Activated CD4-positive, alpha-beta T cell treated with anti-CD3 and anti-CD28 coated beads, Interleukin-2, amount 10 ng/mL, durations not matched to agents 24 days and 14 days (primary cell): Measurements from ENCODE around the gene ULK4. TPM values are rescaled to one million over a fixed set of nuclear protein-coding genes. Genes with fewer than 3 reads are reported as not detected.

Experiments used
- DNase-seq: peaks from one replicate; pipeline ENCODE4 v3.0.0; 2022
- H3K27ac Mint-ChIP-seq: one replicate; pipeline ENCODE4 v1.8.0; 2022; ENCODE audit warnings: mild to moderate bottlenecking, mixed read lengths
- H3K27me3 Mint-ChIP-seq: one replicate; pipeline ENCODE4 v1.8.0; 2022; ENCODE audit warnings: mixed read lengths
- H3K36me3 Mint-ChIP-seq: one replicate; pipeline ENCODE4 v1.8.0; 2022; ENCODE audit warnings: low read depth, mild to moderate bottlenecking, mixed read lengths
- H3K4me1 Mint-ChIP-seq: one replicate; pipeline ENCODE4 v1.8.0; 2021; ENCODE audit warnings: mixed read lengths
- H3K4me3 Mint-ChIP-seq: one replicate; pipeline ENCODE4 v1.8.0; 2022; ENCODE audit warnings: mild to moderate bottlenecking, moderate library complexity, mixed read lengths
- H3K9me3 Mint-ChIP-seq: one replicate; pipeline ENCODE4 v1.8.0; 2021; ENCODE audit warnings: mixed read lengths
- intact Hi-C: fragments of 100-400 bp; cut with micrococcal nuclease; formaldehyde crosslinking; loops from one replicate; pipeline ENCODE4 v1.15.1; 2023
- total RNA-seq: library from RNA; stranded (reverse); gene quantifications from 2 replicates; pipeline ENCODE4 v1.2.3, GENCODE V29; 2022

ULK4 gene
- total RNA-seq, 1 donor from 2014 or later, result 10.2 TPM

DNA sequence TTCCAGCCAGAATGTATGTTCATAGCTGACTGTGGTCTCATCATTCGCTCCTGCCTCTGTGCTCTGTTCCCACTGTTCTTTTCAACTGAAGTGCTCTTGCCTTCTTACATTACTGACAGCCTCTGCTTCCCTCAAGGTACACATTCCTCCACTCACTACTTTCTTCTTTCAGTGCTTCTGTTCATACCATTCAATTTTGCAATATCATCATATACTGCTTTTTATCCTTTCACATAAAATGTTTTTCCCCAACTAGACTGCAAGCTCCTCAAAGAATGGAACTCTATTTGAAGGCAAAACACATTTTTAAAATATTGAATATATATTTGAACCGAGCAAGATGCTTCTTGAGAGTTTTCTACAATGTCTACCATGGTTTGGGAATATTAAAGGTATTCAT lies 471.5 kb downstream of the ULK4 start:
- Mint-ChIP-seq H3K27me3 (no peaks in the 10 kb centered on the region), H3K36me3 (no peaks in the 10 kb centered on the region), H3K4me1 (no peaks in the 10 kb centered on the region), H3K27ac (no peak overlapping the region), H3K4me3 (no peak overlapping the region), H3K9me3 (peaks cover 8% of the 10 kb centered on the region)
- intact Hi-C loops, result no loop called here
- DNase-seq, result no peak

GRCh38 chr3:41489231-41489630 lies 472.7 kb downstream of the ULK4 start:
- Mint-ChIP-seq H3K36me3 (no peaks in the 10 kb centered on the region), H3K27me3 (no peaks in the 10 kb centered on the region), H3K9me3 (peaks cover 4% of the 10 kb centered on the region), H3K4me3 (no peak overlapping the region), H3K27ac (no peak overlapping the region), H3K4me1 (no peaks in the 10 kb centered on the region)
- DNase-seq, result no peak
- intact Hi-C loops, result no loop called here

- Mint-ChIP-seq H3K36me3 (no peaks in the 10 kb centered on the region), H3K4me1 (no peaks in the 10 kb centered on the region), H3K27ac (no peak overlapping the region), H3K4me3 (no peak overlapping the region), H3K27me3 (no peaks in the 10 kb centered on the region), H3K9me3 (peaks cover 4% of the 10 kb centered on the region)
- intact Hi-C loops, result no loop called here
- DNase-seq, result no peak
These were observed 473.4 kb downstream of the ULK4 start for GRCh38 chr3:41488501-41488900.

GRCh38 chr3:41485484-41485883 lies 476.4 kb downstream of the ULK4 start:
- intact Hi-C loops, result no loop called here
- H3K27ac Mint-ChIP-seq, result no peak overlapping the region
- no peak for DNase-seq
- H3K4me3 Mint-ChIP-seq, result no peak overlapping the region
- H3K36me3 Mint-ChIP-seq, result no peaks in the 10 kb centered on the region
- no peaks in the 10 kb centered on the region for H3K27me3 Mint-ChIP-seq
- no peaks in the 10 kb centered on the region for H3K4me1 Mint-ChIP-seq
- H3K9me3 Mint-ChIP-seq, result no peaks in the 10 kb centered on the region

DNA sequence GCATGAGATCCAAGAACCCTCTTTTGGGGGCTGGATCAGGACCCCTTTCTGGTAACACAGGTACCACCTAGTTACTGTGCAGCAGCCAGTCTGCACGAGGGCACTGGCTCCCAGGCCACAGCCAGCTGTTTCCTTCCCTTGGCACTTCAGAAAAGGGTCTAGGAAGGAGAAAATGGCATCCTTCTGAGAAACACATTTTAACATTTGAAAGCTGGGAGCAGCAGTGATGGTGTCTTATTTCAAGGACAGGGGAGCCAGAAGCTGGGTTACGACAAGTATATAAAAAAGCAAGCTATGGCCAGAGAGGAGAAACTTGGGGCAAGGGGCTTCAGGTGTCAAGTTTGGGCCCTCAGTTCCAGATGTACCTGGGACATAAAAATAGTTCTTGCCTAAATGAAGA lies 479.8 kb downstream of the ULK4 start:
- Mint-ChIP-seq H3K27me3 (no peaks in the 10 kb centered on the region), H3K27ac (no peak overlapping the region), H3K4me1 (no peaks in the 10 kb centered on the region), H3K4me3 (no peak overlapping the region), H3K36me3 (no peaks in the 10 kb centered on the region), H3K9me3 (no peaks in the 10 kb centered on the region)
- intact Hi-C loops, result no loop called here
- DNase-seq, result no peak

GRCh38 chr3:41478278-41478677 lies 483.6 kb downstream of the ULK4 start:
- Mint-ChIP-seq H3K27ac (no peak overlapping the region), H3K4me3 (no peak overlapping the region), H3K4me1 (no peaks in the 10 kb centered on the region), H3K9me3 (peaks cover 7% of the 10 kb centered on the region), H3K36me3 (no peaks in the 10 kb centered on the region), H3K27me3 (no peaks in the 10 kb centered on the region)
- no peak for DNase-seq
- intact Hi-C loops, result no loop called here

DNA sequence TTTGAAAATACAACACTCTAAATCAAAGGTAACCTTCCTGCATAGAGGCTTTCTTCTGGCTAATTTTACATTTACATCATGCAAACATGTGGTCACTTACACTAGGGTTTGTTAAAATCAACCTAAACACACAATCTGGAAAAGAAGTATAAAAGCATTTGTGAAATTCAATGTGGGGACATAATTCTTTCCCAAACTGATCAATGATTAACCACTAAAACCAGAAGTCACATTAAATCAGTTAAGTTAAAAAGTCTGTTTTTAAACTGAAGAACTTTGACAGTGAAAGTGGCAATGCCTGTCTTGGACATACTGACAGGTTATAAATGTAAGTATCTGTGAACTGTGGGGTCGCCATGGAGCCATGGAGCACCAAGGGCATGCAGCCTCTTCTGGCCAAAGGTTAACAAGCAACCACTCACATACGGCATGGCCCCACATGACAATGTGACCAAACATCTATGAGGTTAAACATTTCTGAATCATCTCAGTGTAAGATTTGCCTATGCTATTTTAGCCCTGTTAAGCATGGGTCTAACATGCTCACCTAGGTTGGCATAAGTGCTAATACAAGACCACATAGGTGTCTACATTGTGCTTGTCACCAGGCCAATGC lies 484.4 kb downstream of the ULK4 start:
- H3K27me3 Mint-ChIP-seq, result no peaks in the 10 kb centered on the region
- no peaks in the 10 kb centered on the region for H3K36me3 Mint-ChIP-seq
- intact Hi-C loops, result no loop called here
- DNase-seq, result no peak
- no peaks in the 10 kb centered on the region for H3K4me1 Mint-ChIP-seq
- no peak overlapping the region for H3K4me3 Mint-ChIP-seq
- peaks cover 9% of the 10 kb centered on the region for H3K9me3 Mint-ChIP-seq
- no peak overlapping the region for H3K27ac Mint-ChIP-seq

- Mint-ChIP-seq H3K4me3 (no peak overlapping the region), H3K36me3 (no peaks in the 10 kb centered on the region), H3K27ac (no peak overlapping the region), H3K4me1 (peaks cover 2% of the 10 kb centered on the region), H3K9me3 (peaks cover 18% of the 10 kb centered on the region), H3K27me3 (no peaks in the 10 kb centered on the region)
- intact Hi-C loops, result no loop called here
- DNase-seq, result no peak
These were observed 492.8 kb downstream of the ULK4 start for GRCh38 chr3:41469083-41469482.

DNA sequence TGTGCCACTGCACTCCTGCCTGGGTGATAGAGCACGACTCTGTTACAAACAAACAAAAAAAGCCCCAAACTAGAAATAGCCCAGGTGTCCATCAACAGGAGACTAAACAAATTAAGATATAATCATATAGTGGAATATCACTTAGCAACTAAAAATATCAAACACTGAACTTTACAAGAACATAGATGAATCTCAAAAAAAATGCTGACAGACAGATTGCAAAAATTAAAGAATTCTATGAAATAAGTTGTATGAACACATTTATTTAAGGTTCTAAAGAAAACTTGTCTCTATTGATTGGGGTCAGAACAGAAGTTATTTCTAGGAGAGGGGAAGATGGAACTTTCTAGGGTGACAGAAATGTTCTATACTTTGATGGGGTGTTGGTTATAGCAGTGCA lies 494.4 kb downstream of the ULK4 start:
- no peak for DNase-seq
- Mint-ChIP-seq H3K4me1 (peaks cover 2% of the 10 kb centered on the region), H3K4me3 (no peak overlapping the region), H3K9me3 (peaks cover 13% of the 10 kb centered on the region), H3K27me3 (no peaks in the 10 kb centered on the region), H3K36me3 (no peaks in the 10 kb centered on the region), H3K27ac (no peak overlapping the region)
- intact Hi-C loops, result no loop called here

DNA sequence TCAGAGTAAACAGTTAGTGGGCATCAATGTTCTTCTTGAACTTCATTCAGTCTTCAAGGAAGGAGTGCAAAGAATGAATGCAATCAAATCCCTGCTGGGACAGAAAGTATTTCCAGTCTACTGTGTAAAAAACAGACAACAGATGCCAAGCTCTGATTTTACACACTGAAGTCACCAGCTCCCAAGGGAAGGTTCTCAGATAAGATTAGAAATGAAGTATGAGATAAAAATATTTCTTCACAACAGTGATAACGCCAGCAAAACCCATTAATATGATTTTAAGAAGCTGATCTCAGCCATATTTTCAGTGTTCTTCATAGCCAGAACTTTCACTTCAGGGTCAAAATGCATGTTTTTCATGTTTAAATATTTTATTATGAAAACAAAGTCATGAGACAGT lies 497.0 kb downstream of the ULK4 start:
- no peak overlapping the region for H3K4me3 Mint-ChIP-seq
- peaks cover 3% of the 10 kb centered on the region for H3K9me3 Mint-ChIP-seq
- intact Hi-C loops, result no loop called here
- DNase-seq, result no peak
- H3K36me3 Mint-ChIP-seq, result no peaks in the 10 kb centered on the region
- no peaks in the 10 kb centered on the region for H3K27me3 Mint-ChIP-seq
- H3K4me1 Mint-ChIP-seq, result no peaks in the 10 kb centered on the region
- no peak overlapping the region for H3K27ac Mint-ChIP-seq

GRCh38 chr3:41464401-41464800 lies 497.5 kb downstream of the ULK4 start:
- DNase-seq, result no peak
- H3K36me3 Mint-ChIP-seq, result no peaks in the 10 kb centered on the region
- H3K27ac Mint-ChIP-seq, result no peak overlapping the region
- H3K9me3 Mint-ChIP-seq, result peaks cover 3% of the 10 kb centered on the region
- intact Hi-C loops, result no loop called here
- no peaks in the 10 kb centered on the region for H3K27me3 Mint-ChIP-seq
- H3K4me1 Mint-ChIP-seq, result no peaks in the 10 kb centered on the region
- no peak overlapping the region for H3K4me3 Mint-ChIP-seq

- no peak for DNase-seq
- Mint-ChIP-seq H3K4me3 (no peak overlapping the region), H3K4me1 (no peaks in the 10 kb centered on the region), H3K27ac (no peak overlapping the region), H3K9me3 (no peaks in the 10 kb centered on the region), H3K27me3 (no peaks in the 10 kb centered on the region), H3K36me3 (no peaks in the 10 kb centered on the region)
- intact Hi-C loops, result no loop called here
These were observed 499.7 kb downstream of the ULK4 start for GRCh38 chr3:41462103-41462691.

GRCh38 chr3:41460736-41461135 lies 501.2 kb downstream of the ULK4 start:
- intact Hi-C loops, result no loop called here
- Mint-ChIP-seq H3K9me3 (no peaks in the 10 kb centered on the region), H3K4me3 (no peak overlapping the region), H3K36me3 (no peaks in the 10 kb centered on the region), H3K27me3 (no peaks in the 10 kb centered on the region), H3K27ac (no peak overlapping the region), H3K4me1 (no peaks in the 10 kb centered on the region)
- DNase-seq, result no peak

DNA sequence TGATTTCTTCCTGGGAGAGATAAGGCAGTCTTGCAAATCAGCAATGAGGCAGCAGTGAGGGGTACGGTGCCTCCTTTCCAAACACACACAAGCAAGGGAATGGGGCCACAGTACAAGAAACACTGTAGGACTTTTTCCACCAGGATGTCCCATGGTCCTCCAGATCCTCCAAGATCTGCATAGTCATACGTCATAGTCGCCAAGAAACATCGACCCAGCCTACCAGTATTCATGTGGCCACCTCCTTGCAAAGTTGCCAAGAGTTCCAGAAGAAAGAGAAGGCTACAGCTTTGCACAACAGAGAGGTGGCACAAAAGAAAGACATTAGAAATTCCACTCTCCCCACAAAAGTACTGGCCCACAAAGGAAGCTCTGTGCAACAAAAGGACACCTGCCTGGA lies 504.7 kb downstream of the ULK4 start:
- intact Hi-C loops, result no loop called here
- no peak for DNase-seq
- Mint-ChIP-seq H3K27ac (no peak overlapping the region), H3K27me3 (no peaks in the 10 kb centered on the region), H3K9me3 (no peaks in the 10 kb centered on the region), H3K36me3 (no peaks in the 10 kb centered on the region), H3K4me3 (no peak overlapping the region), H3K4me1 (no peaks in the 10 kb centered on the region)

- H3K4me1 Mint-ChIP-seq, result no peaks in the 10 kb centered on the region
- no peak overlapping the region for H3K27ac Mint-ChIP-seq
- H3K36me3 Mint-ChIP-seq, result no peaks in the 10 kb centered on the region
- H3K4me3 Mint-ChIP-seq, result no peak overlapping the region
- H3K9me3 Mint-ChIP-seq, result no peaks in the 10 kb centered on the region
- intact Hi-C loops, result no loop called here
- no peaks in the 10 kb centered on the region for H3K27me3 Mint-ChIP-seq
- DNase-seq, result no peak
These were observed 505.7 kb downstream of the ULK4 start for GRCh38 chr3:41456162-41456561.
